ENCODE data around the gene MACROD1.

GRCh38 chr11:63997801-63998337 is 168.0 kb downstream of the MACROD1 start:
- TF ChIP-seq CTCF (IDR thresholded peaks at IDR 0.05) (no peak), POLR2A (IDR thresholded peaks at IDR 0.05) (no peak)

Measured in Peyer's patch (tissue), 4 donors.